ENCODE results near the gene TMEM150A.
"Not testable (repeated sequence)": the region's sequence is repeated elsewhere in the genome, so short reads cannot be mapped to it uniquely, and the experiment has no call there.

Gene TMEM150A

GRCh38 chr2:85564144-85564563, 38.3 kb downstream of the TMEM150A start:
- DNase-seq, result no peak

DNA sequence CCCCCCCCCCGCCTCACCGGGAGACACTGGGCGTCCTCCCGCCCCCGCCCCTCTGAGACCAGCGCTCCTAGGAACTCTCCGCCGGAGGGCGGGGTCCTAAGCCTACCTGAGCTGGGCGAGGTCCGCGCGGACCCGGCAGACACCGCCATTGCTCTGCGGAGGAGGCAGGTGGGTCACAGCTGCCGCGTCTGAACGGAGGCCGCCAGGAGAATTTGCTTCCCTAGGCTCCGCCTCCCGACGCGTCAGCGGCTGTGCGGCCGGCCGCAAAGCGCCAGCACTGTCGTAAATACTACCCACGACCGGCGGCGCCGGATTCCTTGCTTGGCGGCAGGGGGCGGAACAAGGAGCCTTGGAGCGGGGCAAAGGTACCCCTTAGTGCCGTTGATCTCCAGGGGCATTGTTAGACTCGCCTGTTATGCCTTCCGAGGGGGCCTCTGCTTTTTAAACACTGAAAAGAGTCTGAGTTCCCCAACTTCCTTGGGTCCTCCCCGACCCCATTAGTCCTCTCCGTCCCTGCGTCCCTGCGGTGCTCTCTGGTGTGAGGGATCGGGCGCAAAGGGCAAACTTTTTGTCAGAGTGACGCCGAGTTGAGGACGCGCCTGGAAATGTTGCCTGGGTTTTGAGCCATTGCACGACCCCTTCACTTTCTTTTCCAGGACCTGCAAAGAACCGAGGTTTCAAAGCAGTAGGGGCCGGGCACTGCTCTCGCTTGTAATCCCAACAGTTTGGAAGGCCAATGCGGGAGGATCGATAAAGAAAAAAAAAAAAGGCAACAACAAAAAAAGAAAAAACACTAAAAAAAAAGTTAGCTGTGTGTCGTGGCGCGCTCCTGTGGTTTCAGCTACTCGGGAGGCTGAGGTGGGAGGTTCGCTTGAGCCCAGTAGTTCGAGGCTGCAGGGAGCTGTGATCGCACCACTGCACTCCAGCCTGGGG, 41.0 kb downstream of the TMEM150A start, which contains the start of gene GGCX:
Gene GGCX (minus strand): TSS at position 214 of the 933 bp plus-strand sequence. CDS start 65 bp downstream, at position 149.
- DNase-seq, result peak; percentile 93

GRCh38 chr2:85560812-85561279, 41.7 kb downstream of the TMEM150A start:
- no peak for DNase-seq

DNA sequence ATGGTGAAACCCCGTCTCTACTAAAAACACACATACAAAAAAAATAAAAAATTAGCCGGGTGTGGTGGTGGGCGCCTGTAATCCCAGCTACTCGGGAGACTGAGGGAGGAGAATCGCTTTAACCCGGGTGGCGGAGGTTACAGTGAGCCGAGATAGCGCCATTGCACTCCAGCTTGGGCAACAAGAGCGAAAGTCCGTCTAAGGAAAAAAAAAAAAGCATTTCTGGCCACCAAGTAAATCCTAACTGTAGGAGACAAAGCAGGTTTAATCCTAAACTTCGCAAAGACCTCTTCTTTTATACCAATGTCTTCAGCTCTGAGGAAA, 42.1 kb downstream of the TMEM150A start:
- not testable (repeated sequence) for DNase-seq

- no peak for DNase-seq
Measured at GRCh38 chr2:85558160-85558559, 44.3 kb downstream of the TMEM150A start.

DNA sequence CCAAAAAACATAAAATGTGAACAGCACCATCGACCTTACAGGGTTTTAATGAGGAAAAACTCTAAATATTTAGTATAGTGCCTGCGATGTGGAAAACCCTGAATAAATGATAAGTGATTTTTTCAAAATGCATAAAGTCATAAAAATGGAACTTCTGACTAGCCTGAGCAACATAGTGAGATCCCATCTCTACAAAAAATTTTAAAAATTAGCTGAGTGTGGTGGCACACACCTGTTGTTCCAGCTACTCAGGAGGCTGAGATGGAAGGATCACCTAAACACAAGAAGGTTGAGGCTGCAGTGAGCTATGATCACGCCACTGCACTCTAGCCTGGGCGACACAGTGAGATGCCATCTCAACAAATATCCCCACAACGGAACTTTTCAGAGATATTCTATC, 45.4 kb downstream of the TMEM150A start:
- DNase-seq, result no peak

DNA sequence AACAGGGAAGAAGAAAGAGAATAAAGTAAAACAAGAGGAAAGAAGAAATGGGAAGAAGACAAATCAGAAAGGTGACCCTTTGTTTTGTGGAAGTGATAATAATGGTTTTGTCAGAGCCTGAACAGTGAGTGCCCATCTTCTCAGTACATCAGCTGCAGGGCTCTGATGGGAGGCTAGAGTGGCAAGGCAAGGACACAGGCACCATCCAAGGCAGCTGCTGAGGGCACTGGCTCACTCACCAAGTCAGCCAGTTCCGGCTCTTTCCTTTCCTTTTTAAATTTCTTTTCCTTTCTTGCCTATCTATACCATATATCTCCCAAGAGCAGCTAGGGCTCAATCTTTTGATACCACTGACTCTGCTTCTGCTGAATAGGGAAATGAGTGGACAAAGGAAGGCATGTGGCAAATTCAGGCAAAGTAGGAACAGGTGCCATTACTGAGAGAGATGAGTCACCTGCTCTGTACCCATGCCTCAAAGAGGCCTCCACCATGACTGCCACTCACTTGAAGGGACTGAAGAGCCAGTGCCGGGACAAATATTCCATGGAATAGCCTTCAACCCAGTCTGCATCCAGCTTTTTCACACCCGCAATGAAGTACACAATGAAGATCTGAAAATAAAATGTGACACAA, 47.4 kb downstream of the TMEM150A start:
- DNase-seq, result no peak

DNA sequence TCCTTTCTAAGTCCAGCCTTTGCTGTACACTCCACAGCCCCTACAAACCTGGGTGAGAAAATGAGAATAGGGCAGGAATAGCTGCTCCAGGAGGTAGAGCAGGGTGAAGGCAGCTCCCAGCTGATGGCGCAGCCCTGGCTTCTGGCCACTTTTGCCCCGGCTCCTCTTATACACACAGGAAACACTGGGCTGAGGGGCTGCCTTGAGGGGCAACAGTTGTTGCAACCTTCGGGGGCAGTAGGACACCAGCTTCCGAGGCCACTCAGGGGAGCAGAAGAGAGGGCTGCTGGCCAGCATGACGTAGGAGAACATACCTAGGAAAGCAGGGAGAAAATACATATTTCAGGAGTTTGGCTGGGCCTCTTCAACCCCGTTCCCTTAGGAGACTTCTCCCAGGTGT, 49.3 kb downstream of the TMEM150A start:
- DNase-seq, result no peak

DNA sequence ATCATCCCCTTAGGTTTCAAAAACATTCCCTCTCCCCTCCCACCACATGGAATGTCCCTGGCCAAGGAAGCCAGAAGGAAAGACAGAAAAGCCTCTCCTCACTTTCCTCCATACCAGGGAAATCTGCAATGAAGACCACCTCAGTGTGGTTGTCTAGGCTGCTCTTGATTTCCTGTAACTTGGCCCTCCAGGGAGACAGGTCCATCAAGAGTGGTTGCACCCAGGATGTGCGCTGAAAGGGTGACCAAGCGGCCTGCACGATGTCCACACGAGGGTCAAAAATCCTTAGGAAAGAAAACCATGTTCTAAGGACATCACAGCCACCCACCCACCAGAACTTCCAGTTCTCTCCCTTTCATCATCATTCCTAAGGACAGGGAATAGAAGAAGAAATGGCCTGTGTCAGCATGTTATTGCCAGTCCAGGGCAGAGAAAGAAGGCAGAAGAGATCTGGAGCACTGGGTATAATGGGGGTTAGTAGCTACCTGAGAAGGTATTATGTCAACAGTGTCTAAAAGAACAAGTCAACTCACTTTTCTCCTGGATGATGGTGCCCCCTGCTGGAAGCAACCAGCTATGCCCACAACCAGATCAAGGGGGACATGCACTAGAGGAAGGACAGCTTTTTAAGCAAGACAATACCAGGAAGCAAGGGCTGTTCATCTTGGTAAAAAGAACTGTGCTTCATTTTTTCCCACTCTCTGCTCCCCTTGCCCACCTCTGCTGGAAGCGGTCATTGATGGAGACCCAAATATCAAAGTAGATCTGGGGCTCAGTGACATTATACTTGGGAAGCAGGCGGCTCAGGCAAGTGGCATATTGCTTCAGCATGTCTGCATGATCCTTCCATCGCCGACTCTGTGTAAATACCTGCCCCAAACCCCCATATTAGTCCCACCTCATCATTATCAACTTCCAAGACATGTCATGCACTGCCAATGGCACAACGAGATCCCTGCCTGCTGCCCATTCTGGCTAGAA, 50.5 kb downstream of the TMEM150A start:
- peak; percentile 69 for DNase-seq

GRCh38 chr2:85550486-85550885, 52.0 kb downstream of the TMEM150A start:
- no peak for DNase-seq

- peak; percentile 87 for DNase-seq
Measured at GRCh38 chr2:85549826-85550225, 52.7 kb downstream of the TMEM150A start.

- no peak for DNase-seq
Measured at GRCh38 chr2:85549095-85549494, 53.4 kb downstream of the TMEM150A start.

DNA sequence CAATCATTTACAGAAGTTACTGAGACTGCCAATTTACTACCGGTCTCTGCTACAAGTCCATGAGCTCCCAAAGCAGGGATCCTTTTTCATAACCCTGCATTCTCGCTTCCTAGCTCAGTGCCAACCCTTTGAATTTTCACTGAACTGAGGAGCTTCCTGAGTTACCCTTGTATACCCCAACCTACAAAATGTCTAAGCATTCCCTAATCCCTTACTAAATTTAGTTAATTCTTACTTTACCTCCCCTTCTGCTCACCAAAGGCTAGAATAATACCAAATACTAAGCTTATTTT, 53.9 kb downstream of the TMEM150A start:
- DNase-seq, result no peak
